Testis (tissue), 3 donors: ENCODE data around the gene STAC2. TPM values are rescaled to one million over a fixed set of nuclear protein-coding genes. Genes with fewer than 3 reads are reported as not detected.
"Not testable (repeated sequence)": the region's sequence is repeated elsewhere in the genome, so short reads cannot be mapped to it uniquely, and the experiment has no call there.

ENCODE experiments used
- DNase-seq: peaks from one replicate; pipeline ENCODE4 v3.0.0-alpha.2; 2019
- H3K27ac ChIP-seq, 2 donors: fragments of 200-600 bp; sonication (generic); one replicate each; pipeline ENCODE4 v1.5.1; 2019
- H3K27me3 ChIP-seq: fragments of 200-600 bp; sonication (generic); one replicate; pipeline ENCODE4 v1.5.1; 2019
- H3K36me3 ChIP-seq: fragments of 200-600 bp; sonication (generic); one replicate; pipeline ENCODE4 v1.5.1; 2017; ENCODE audit warnings: low read depth; ENCODE audit errors: missing control alignments
- H3K4me1 ChIP-seq: fragments of 200-600 bp; sonication (generic); one replicate; pipeline ENCODE4 v1.5.1; 2019
- H3K4me3 ChIP-seq, 2 donors: fragments of 200-600 bp; sonication (generic); one replicate each; pipeline ENCODE4 v1.5.1; 2017 to 2019
- H3K9me3 ChIP-seq: fragments of 200-600 bp; sonication (generic); one replicate; pipeline ENCODE4 v1.5.1; 2017
- CTCF ChIP-seq, 3 experiments: fragments of 450-650 bp in 2 of 3; fragments of 200-600 bp in 1 of 3; sonication (generic) in 1 of 3; IDR thresholded peaks; one replicate each; pipeline ENCODE4 v1.5.1; 2016 to 2019; ENCODE audit warnings: antibody characterized with exemption in 3 of 3, mild to moderate bottlenecking in 2 of 3, moderate library complexity in 1 of 3
- POLR2A ChIP-seq: fragments of 450-650 bp; IDR thresholded peaks from one replicate; pipeline ENCODE4 v1.6.1; 2017; ENCODE audit warnings: antibody characterized with exemption, mild to moderate bottlenecking, moderate library complexity
- WGBS, 2 donors: methylation state at CpG; one replicate each; pipeline ENCODE4 v1.1.5; 2018; 5-methylcytosine and 5-hydroxymethylcytosine counted together
- intact Hi-C: fragments of 100-400 bp; cut with DNase I; formaldehyde crosslinking; loops from one replicate; pipeline ENCODE4 v1.15.1; 2023; ENCODE audit warnings: low total_unique reads
- polyA plus RNA-seq: library from polyadenylated mRNA; stranded (reverse); fragments of 350-450 nt; fragmentation: Illumina TruSeq; extraction: RNeasy Lipid Tissue Mini Kit (QIAGEN cat#74804); gene quantifications from one replicate; pipeline ENCODE4 v1.2.3, GENCODE V29; 2014; ENCODE audit warnings: low read depth, low replicate concordance; ENCODE audit not compliant: insufficient read depth
- total RNA-seq, 2 donors: library from RNA; depleted of rRNA; stranded (reverse); fragments of >200 nt; gene quantifications; one replicate each; pipeline ENCODE4 v1.2.3, GENCODE V29; 2016

Gene STAC2
- total and polyA plus RNA-seq, 3 donors from 2014 or later: 0.24 to 1.1 (median 0.37) TPM

DNA sequence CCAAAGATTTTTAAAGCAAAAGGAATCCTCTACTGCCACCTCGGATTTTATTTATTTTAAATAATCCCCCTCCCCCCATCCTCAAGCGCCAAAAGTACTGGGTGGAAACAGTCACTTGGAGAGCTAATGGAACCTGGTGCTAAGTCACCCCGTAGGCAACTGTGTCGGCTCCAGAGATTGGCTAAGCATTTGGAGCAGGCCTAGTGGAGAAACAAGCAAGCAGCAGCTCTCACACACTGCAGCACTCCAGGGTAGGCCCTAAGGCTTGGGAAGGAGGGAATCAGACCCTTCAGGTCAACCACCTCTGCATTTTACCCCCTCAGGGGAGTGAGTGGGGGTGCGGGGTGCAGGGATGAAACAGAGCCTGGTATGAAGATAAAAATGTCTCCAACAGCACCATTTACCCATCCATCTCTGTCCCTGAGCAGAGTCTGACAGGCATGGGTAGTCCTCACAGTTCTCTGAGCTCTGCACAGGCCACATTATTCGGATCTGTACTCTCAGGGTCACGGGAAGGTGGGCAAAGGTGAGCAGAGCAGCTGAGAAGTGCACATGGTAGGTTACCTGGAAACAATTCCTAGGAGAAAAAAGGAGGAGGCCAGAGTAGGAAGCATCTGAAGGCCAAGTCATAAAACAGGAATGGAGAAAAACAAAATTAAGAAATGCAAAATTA is 27.2 kb upstream of the STAC2 start:
- TF ChIP-seq POLR2A (no peak), CTCF (IDR thresholded peaks at IDR 0.05) (no peak)
- WGBS, 2 donors: 72 to 81% methylated on average over 7 of the region's 7 CpGs
- no peaks in the 10 kb centered on the region for H3K36me3 ChIP-seq
- H3K27ac ChIP-seq: no peak overlapping the region
- DNase-seq: no peak
- H3K27me3 ChIP-seq: no peaks in the 10 kb centered on the region
- intact Hi-C loops: no loop called here
- H3K4me1 ChIP-seq: no peaks in the 10 kb centered on the region
- H3K4me3 ChIP-seq: no peak overlapping the region
- H3K9me3 ChIP-seq: no peaks in the 10 kb centered on the region

DNA sequence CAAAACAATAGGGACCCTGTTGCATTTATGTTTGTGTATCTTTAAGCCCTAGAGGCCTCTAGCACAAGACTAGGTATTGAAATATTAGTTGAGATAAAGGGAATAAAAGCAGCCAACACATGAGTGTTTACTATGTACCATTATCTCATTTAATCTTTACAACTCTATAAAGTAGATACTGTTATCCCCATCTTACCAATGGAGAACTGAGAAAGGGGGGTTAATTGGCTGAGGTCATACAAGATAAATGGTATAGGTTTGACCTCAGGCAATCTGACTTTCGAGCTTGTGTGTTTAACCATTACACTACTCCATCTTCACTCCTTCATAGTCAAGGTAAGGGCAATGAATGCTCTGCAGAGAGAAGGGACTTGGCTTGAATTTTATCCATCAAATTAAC is 26.3 kb upstream of the STAC2 start:
- intact Hi-C loops: no loop called here
- Histone ChIP-seq H3K27ac (no peak overlapping the region), H3K4me3 (no peak overlapping the region), H3K4me1 (no peaks in the 10 kb centered on the region), H3K27me3 (no peaks in the 10 kb centered on the region), H3K9me3 (no peaks in the 10 kb centered on the region), H3K36me3 (no peaks in the 10 kb centered on the region)
- WGBS, 2 donors: 70 to 72% methylated on average over 1 of the region's 1 CpG
- no peak for DNase-seq
- TF ChIP-seq CTCF (IDR thresholded peaks at IDR 0.05): no peak
- TF ChIP-seq POLR2A: no peak

- WGBS, 2 donors: 96 to 97% methylated on average over 12 of the region's 12 CpGs
- DNase-seq, H3K27ac ChIP-seq, H3K9me3 ChIP-seq, H3K27me3 ChIP-seq, H3K4me1 ChIP-seq, H3K4me3 ChIP-seq, intact Hi-C loops, H3K36me3 ChIP-seq: not testable (repeated sequence)
These were observed 24.3 kb upstream of the STAC2 start for GRCh38 chr17:39250076-39250475.

DNA sequence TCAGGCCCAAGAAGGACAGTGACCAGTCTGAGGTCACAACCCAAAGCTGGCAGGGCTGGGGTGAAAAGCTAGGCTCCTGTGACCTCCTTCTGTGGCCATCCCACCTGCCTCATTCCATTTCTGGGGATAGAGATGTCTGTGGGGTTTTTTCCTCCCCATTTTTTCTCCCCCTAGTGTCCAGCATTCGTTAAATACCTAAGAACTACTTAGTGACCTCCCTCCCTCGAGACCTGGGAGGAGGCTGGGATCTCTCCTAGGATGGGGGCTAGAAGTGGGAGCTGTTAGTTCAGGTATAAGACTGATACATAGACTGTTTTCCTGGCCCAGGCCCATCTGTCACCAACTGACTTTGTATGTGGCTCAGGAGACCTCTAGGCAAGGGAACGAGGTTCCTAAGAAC is 20.5 kb upstream of the STAC2 start:
- no peak overlapping the region for H3K4me3 ChIP-seq
- no peak for DNase-seq
- TF ChIP-seq POLR2A (no peak), CTCF (IDR thresholded peaks at IDR 0.05) (no peak)
- intact Hi-C loops: no loop called here
- no peak overlapping the region for H3K27ac ChIP-seq
- H3K27me3 ChIP-seq: no peaks in the 10 kb centered on the region
- H3K36me3 ChIP-seq: no peaks in the 10 kb centered on the region
- no peaks in the 10 kb centered on the region for H3K4me1 ChIP-seq
- WGBS, 2 donors: 57 to 61% methylated on average over 3 of the region's 3 CpGs
- H3K9me3 ChIP-seq: no peaks in the 10 kb centered on the region

- 44 to 60% methylated on average over 5 to 6 of the region's 6 CpGs for whole genome bisulfite sequencing, 2 donors
- no peak for TF ChIP-seq POLR2A
- peak; percentile 89 to 99 (median 93) for TF ChIP-seq CTCF (IDR thresholded peaks at IDR 0.05)
- intact Hi-C loops: no loop called here
- Histone ChIP-seq H3K4me1 (no peaks in the 10 kb centered on the region), H3K9me3 (no peaks in the 10 kb centered on the region), H3K27ac (no peak overlapping the region), H3K27me3 (no peaks in the 10 kb centered on the region), H3K4me3 (no peak overlapping the region), H3K36me3 (no peaks in the 10 kb centered on the region)
- DNase-seq: peak; percentile 94
These were observed 19.1 kb upstream of the STAC2 start for GRCh38 chr17:39244600-39245570.
